ENCODE measurements around the gene GNAT1.

GNAT1 gene

DNA sequence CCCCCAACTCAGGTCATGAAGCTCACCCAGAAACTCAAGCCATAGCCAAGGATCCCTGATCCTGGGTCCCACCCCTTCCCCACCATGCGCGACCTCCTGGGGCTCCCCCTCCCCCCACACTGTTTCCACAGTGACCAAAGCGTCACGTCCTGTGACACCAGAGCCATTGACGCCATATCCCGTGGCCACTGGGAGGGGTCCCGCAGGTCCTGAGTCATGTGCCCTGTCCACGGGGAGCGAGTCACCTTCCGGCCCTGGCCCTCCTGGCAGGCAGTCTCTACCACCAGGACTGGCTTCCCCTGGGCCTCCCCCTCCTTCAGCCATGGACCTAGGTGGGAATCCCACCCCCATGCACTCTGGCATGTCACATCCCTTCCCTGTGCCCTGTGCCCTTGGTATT is 20.7 kb upstream of the GNAT1 start:
- TF ChIP-seq, protein P1, sequence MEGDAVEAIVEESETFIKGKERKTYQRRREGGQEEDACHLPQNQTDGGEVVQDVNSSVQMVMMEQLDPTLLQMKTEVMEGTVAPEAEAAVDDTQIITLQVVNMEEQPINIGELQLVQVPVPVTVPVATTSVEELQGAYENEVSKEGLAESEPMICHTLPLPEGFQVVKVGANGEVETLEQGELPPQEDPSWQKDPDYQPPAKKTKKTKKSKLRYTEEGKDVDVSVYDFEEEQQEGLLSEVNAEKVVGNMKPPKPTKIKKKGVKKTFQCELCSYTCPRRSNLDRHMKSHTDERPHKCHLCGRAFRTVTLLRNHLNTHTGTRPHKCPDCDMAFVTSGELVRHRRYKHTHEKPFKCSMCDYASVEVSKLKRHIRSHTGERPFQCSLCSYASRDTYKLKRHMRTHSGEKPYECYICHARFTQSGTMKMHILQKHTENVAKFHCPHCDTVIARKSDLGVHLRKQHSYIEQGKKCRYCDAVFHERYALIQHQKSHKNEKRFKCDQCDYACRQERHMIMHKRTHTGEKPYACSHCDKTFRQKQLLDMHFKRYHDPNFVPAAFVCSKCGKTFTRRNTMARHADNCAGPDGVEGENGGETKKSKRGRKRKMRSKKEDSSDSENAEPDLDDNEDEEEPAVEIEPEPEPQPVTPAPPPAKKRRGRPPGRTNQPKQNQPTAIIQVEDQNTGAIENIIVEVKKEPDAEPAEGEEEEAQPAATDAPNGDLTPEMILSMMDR (IDR thresholded peaks at IDR 0.05; ENCODE audit: low read depth, low read length, missing control alignments) = no peak
- DNase-seq (ENCODE audit: extremely low read depth, low read depth) = no peak
- H3K4me3 ChIP-seq (replicated peaks; ENCODE audit: low read depth, low read length) = no peak overlapping the region

- TF ChIP-seq, protein P1 (IDR thresholded peaks at IDR 0.05; ENCODE audit: low read depth, low read length, missing control alignments) = no peak
- H3K4me3 ChIP-seq (replicated peaks; ENCODE audit: low read depth, low read length) = no peak overlapping the region
- no peak for DNase-seq (ENCODE audit: extremely low read depth, low read depth)
Measured at GRCh38 chr3:50171540-50172301, 19.7 kb upstream of the GNAT1 start.

GRCh38 chr3:50172626-50173220 is 18.7 kb upstream of the GNAT1 start:
- no peak overlapping the region for H3K4me3 ChIP-seq (replicated peaks; ENCODE audit: low read depth, low read length)
- TF ChIP-seq, protein P1 (IDR thresholded peaks at IDR 0.05; ENCODE audit: low read depth, low read length, missing control alignments) = no peak
- no peak for DNase-seq (ENCODE audit: extremely low read depth, low read depth)

DNA sequence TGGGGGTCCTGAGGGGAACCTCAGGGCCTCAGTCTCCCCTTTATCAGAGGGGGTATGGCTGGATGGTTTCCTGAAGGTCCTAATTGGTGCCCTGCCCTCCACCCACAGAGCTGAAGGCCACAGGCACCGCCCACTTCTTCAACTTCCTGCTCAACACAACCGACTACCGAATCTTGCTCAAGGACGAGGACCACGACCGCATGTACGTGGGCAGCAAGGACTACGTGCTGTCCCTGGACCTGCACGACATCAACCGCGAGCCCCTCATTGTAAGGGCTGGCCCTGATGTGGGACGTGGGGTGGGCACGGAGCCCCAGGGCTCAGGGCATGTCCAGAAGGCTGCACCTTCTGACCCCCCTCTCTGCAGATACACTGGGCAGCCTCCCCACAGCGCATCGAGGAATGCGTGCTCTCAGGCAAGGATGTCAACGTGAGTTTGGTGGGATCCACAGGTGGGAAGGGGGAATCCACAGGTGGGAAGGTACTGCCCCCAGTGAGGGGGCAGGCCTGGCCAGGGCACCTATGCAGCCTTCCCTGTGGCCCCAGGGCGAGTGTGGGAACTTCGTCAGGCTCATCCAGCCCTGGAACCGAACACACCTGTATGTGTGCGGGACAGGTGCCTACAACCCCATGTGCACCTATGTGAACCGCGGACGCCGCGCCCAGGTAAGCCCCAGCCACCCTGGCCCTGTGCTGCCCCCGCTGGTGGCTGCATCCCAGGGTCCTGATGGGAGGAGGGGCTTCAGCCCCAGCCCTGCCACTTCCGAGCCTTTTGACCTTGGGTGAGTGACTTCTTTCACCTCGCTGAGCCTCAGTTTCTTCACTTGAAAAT is 17.5 kb upstream of the GNAT1 start:
- TF ChIP-seq, protein P1 (IDR thresholded peaks at IDR 0.05; ENCODE audit: low read depth, low read length, missing control alignments) = no peak
- DNase-seq (ENCODE audit: extremely low read depth, low read depth) = no peak
- no peak overlapping the region for H3K4me3 ChIP-seq (replicated peaks; ENCODE audit: low read depth, low read length)

- no peak for DNase-seq (ENCODE audit: extremely low read depth, low read depth)
- TF ChIP-seq, protein P1 (IDR thresholded peaks at IDR 0.05; ENCODE audit: low read depth, low read length, missing control alignments) = no peak
- H3K4me3 ChIP-seq (replicated peaks; ENCODE audit: low read depth, low read length) = no peak overlapping the region
Measured at GRCh38 chr3:50174517-50174895, 16.9 kb upstream of the GNAT1 start.

GRCh38 chr3:50174947-50175524 is 16.4 kb upstream of the GNAT1 start:
- DNase-seq (ENCODE audit: extremely low read depth, low read depth) = no peak
- no peak overlapping the region for H3K4me3 ChIP-seq (replicated peaks; ENCODE audit: low read depth, low read length)
- TF ChIP-seq, protein P1 (IDR thresholded peaks at IDR 0.05; ENCODE audit: low read depth, low read length, missing control alignments) = no peak
